ENCODE measurements around the gene CEP83.
A peak's percentile ranks its signal among the peaks of the same experiment; 100 is the strongest.

The CEP83 gene

GRCh38 chr12:94267537-94267872, 192.2 kb downstream of the CEP83 start:
- no peak for DNase-seq

- DNase-seq = no peak
Observed at GRCh38 chr12:94266796-94267536, 192.7 kb downstream of the CEP83 start.

- no peak for DNase-seq
Observed at GRCh38 chr12:94265966-94266745, 193.5 kb downstream of the CEP83 start.

- DNase-seq = no peak
Observed at GRCh38 chr12:94265539-94265938, 194.1 kb downstream of the CEP83 start.

GRCh38 chr12:94264736-94265485, 194.8 kb downstream of the CEP83 start:
- DNase-seq = no peak

DNA sequence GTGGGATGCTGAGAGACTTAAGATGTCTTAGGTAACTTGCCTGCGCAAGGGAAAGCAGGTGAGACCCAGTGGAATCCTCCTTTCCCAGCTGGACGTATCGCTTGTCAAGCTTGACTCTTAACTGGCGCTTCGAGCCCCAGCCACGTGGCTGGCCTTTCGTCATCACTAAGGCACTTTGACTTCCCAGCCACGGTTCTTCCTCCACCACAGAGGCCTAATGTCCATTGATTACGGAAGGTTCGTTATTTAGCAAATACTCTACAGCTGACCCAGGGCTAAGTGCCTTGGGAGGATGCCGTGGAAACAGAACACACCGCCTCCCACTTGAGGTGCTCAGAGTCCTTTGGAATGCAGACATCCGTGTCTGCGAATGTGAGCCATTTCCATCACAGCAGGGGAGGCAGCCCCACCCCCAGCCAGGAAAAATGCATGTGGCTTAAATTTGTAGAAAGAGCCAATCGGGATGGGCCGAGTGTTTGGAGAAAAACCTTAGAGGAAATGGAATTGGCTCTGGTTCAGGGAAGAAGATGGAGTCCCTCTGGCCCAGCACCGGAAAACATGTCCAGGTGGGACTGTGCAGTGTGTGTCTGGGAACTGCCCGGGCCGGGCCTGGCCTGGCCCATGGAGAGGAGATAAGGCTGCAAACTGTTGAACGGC, 195.6 kb downstream of the CEP83 start:
- DNase-seq = no peak

- DNase-seq = peak in 4 of 5 donors; percentile 28 to 52 (median 30)
Observed at GRCh38 chr12:94263011-94263811, 196.5 kb downstream of the CEP83 start.

- DNase-seq = peak; percentile 31 to 76 (median 49)
Observed at GRCh38 chr12:94262228-94263010, 197.2 kb downstream of the CEP83 start.

- no peak for DNase-seq
Observed at GRCh38 chr12:94261786-94262185, 197.9 kb downstream of the CEP83 start.

- no peak for DNase-seq
Observed at GRCh38 chr12:94261119-94261518, 198.5 kb downstream of the CEP83 start.

DNA sequence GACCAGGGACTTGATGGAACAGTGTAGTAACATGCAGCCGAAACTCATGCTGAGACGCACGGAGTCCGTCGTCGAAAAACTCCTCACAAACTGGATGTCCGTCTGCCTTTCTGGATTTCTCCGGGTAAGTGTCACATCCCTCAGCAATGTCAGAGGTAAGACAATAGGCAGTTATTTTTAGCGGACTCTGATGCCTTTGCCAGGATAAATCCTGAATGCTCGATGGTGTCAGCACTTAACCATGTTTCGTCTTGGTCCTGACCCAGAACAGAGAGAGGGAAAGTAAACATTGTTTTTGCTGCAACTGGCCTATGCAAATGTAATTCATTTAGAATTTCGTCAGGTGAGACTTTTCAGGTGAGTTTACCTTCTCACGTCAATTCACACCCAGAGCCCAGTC, 198.9 kb downstream of the CEP83 start:
- no peak for DNase-seq

DNA sequence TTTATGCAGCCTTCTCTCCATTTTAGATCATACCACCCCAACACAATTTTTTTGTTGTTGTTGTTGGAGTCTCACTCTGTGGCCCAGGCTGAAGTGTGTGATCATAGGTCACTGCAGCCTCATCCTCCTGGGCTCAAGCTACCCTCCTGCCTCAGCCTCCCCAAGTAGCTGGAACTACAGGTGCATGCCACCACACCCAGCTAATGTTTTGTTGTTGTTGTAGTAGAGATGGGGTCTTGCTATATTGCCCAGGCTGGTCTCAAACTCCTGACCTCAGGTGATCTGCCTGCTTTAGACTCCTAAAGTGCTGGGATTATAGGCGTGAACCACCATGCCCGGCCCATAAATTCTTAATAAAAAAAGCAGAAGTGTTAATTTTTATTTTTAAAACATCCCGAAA, 199.7 kb downstream of the CEP83 start:
- DNase-seq = no peak

DNA sequence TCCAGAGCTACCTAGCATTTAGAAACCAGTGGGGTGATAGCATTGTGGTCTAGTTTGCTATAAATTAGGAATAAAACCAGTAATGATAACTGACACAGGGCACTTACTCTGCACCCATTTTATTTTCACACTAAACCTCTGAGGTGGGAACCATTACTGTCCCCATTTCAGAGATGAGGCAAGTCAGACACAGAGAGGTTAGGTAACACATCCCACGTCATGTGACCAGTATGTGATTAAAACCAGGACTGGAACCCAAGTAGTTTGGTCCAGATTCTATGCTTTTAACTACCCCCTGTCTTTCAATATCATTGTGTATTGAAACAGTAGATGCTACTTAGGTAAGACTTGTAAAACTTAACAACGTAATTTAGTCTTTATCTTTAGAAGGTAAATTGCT, 201.1 kb downstream of the CEP83 start:
- DNase-seq = no peak
